Measurements from ENCODE around the gene DNPEP. TPM values are rescaled to one million over a fixed set of nuclear protein-coding genes. Genes with fewer than 3 reads are reported as not detected.
"Not testable (repeated sequence)": the region's sequence is repeated elsewhere in the genome, so short reads cannot be mapped to it uniquely, and the experiment has no call there.

DNPEP gene
- total RNA-seq, 1 donor from 2014 or later, result 73.0 TPM

GRCh38 chr2:219396863-219397457 lies 9.2 kb upstream of the DNPEP start:
- no peak for TF ChIP-seq CTCF (IDR thresholded peaks at IDR 0.05; ENCODE audit: borderline replicate concordance)
- Histone ChIP-seq H3K36me3 (no peaks in the 10 kb centered on the region), H3K9me3 (replicated peaks) (no peaks in the 10 kb centered on the region), H3K27me3 (ENCODE audit: low read depth) (no peaks in the 10 kb centered on the region), H3K4me1 (no peaks in the 10 kb centered on the region), H3K4me3 (no peak overlapping the region), H3K27ac (replicated peaks) (no peak overlapping the region)
- no peak for DNase-seq
- intact Hi-C loops (cut with micrococcal nuclease), result no loop called here

GRCh38 chr2:219395609-219396008 lies 7.9 kb upstream of the DNPEP start:
- DNase-seq, result no peak
- no peaks in the 10 kb centered on the region for H3K36me3 ChIP-seq
- H3K9me3 ChIP-seq (replicated peaks), result no peaks in the 10 kb centered on the region
- no peaks in the 10 kb centered on the region for H3K27me3 ChIP-seq (ENCODE audit: low read depth)
- H3K4me1 ChIP-seq, result no peaks in the 10 kb centered on the region
- TF ChIP-seq CTCF (IDR thresholded peaks at IDR 0.05; ENCODE audit: borderline replicate concordance), result no peak
- no peak overlapping the region for H3K4me3 ChIP-seq
- intact Hi-C loops (cut with micrococcal nuclease), result no loop called here
- no peak overlapping the region for H3K27ac ChIP-seq (replicated peaks)

- DNase-seq; H3K4me1 ChIP-seq; H3K27ac ChIP-seq (replicated peaks); H3K36me3 ChIP-seq; intact Hi-C loops (cut with micrococcal nuclease); H3K9me3 ChIP-seq (replicated peaks); H3K4me3 ChIP-seq; H3K27me3 ChIP-seq (ENCODE audit: low read depth): not testable (repeated sequence)
These were observed 7.3 kb upstream of the DNPEP start for GRCh38 chr2:219395056-219395455.

GRCh38 chr2:219392754-219393153 lies 5.0 kb upstream of the DNPEP start:
- DNase-seq, result no peak
- Histone ChIP-seq H3K27ac (replicated peaks) (no peak overlapping the region), H3K27me3 (ENCODE audit: low read depth) (no peaks in the 10 kb centered on the region), H3K4me3 (no peak overlapping the region), H3K36me3 (no peaks in the 10 kb centered on the region), H3K9me3 (replicated peaks) (no peaks in the 10 kb centered on the region), H3K4me1 (no peaks in the 10 kb centered on the region)
- no peak for TF ChIP-seq CTCF (IDR thresholded peaks at IDR 0.05; ENCODE audit: borderline replicate concordance)
- intact Hi-C loops (cut with micrococcal nuclease), result no loop called here

- DNase-seq, result no peak
- H3K36me3 ChIP-seq, result peaks cover 28% of the 10 kb centered on the region
- intact Hi-C loops (cut with micrococcal nuclease), result no loop called here
- peaks cover 31% of the 10 kb centered on the region for H3K4me1 ChIP-seq
- peak overlapping the region; percentile 94 for H3K4me3 ChIP-seq
- no peaks in the 10 kb centered on the region for H3K27me3 ChIP-seq (ENCODE audit: low read depth)
- H3K9me3 ChIP-seq (replicated peaks), result no peaks in the 10 kb centered on the region
- TF ChIP-seq CTCF (IDR thresholded peaks at IDR 0.05; ENCODE audit: borderline replicate concordance), result no peak
- H3K27ac ChIP-seq (replicated peaks), result peak overlapping the region; percentile 98
These were observed 1.1 kb upstream of the DNPEP start for GRCh38 chr2:219388907-219389156.

GRCh38 chr2:219388121-219388906 lies 602 bp upstream of the DNPEP start:
- Histone ChIP-seq H3K9me3 (replicated peaks) (no peaks in the 10 kb centered on the region), H3K4me3 (peak overlapping the region; percentile 94), H3K4me1 (peaks cover 31% of the 10 kb centered on the region), H3K36me3 (peaks cover 33% of the 10 kb centered on the region), H3K27me3 (ENCODE audit: low read depth) (no peaks in the 10 kb centered on the region), H3K27ac (replicated peaks) (peak overlapping the region; percentile 98)
- intact Hi-C loops (cut with micrococcal nuclease), result no loop called here
- DNase-seq, result peak; percentile 99
- TF ChIP-seq CTCF (IDR thresholded peaks at IDR 0.05; ENCODE audit: borderline replicate concordance), result peak; percentile 79

Data from left ventricle myocardium inferior (tissue), 1 donor.